ENCODE measurements around the gene KCTD16.

The KCTD16 gene

DNA sequence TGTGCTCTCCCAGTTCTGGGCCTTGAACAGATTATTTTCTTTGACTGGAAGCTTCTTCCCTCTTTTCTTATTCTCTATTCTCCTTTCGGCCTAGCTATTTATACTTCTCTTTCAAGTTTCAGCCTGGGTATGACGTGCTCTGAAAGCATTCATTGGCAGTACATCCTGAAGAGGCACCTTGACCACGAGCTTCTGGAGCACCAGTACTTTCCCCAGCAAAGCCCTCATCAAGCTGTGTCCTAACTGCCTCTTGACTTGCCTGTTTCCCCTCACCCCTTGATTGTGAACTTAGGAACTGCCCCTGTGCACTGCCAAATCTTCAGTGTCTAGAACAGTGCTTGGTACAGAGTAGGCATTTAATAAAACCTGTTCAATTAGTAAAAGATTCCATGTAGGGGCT, 154.9 kb downstream of the KCTD16 start:
- Histone ChIP-seq H3K9me3 (ENCODE audit: insufficient read depth, low read depth, low read length) (no peaks in the 10 kb centered on the region), H3K36me3 (ENCODE audit: insufficient read depth, low read depth, low read length) (no peaks in the 10 kb centered on the region), H3K9ac (ENCODE audit: low read depth, low read length) (no peak overlapping the region), H3K27ac (ENCODE audit: low read length) (no peak overlapping the region), H3K27me3 (ENCODE audit: insufficient read depth, low read length) (no peaks in the 10 kb centered on the region), H3K4me1 (ENCODE audit: insufficient read depth, low read length) (no peaks in the 10 kb centered on the region), H3K4me3 (ENCODE audit: low read length) (no peak overlapping the region)

DNA sequence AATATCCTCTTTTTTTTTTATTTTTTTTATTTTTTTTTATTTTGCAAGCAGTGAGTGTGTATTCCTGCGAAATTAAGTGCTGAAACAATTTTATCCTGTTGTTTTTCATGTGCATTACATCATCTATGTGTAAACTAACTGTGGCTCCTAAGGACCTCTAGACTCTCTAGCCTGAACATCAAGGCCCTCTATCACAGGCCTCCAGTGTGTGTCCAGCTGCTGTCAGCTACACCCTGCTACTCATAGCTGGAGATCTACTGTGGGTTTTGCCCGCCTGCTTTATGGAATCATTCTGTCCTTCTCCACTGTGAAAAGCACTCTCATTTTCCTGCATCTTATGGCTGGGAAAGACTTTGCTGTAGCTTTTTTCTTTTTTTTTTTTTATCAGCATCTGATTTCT, 157.8 kb downstream of the KCTD16 start:
- H3K27me3 ChIP-seq (ENCODE audit: insufficient read depth, low read length): no peaks in the 10 kb centered on the region
- H3K9me3 ChIP-seq (ENCODE audit: insufficient read depth, low read depth, low read length): no peaks in the 10 kb centered on the region
- H3K9ac ChIP-seq (ENCODE audit: low read depth, low read length): no peak overlapping the region
- no peak overlapping the region for H3K27ac ChIP-seq (ENCODE audit: low read length)
- H3K4me3 ChIP-seq (ENCODE audit: low read length): no peak overlapping the region
- no peaks in the 10 kb centered on the region for H3K4me1 ChIP-seq (ENCODE audit: insufficient read depth, low read length)
- H3K36me3 ChIP-seq (ENCODE audit: insufficient read depth, low read depth, low read length): no peaks in the 10 kb centered on the region

DNA sequence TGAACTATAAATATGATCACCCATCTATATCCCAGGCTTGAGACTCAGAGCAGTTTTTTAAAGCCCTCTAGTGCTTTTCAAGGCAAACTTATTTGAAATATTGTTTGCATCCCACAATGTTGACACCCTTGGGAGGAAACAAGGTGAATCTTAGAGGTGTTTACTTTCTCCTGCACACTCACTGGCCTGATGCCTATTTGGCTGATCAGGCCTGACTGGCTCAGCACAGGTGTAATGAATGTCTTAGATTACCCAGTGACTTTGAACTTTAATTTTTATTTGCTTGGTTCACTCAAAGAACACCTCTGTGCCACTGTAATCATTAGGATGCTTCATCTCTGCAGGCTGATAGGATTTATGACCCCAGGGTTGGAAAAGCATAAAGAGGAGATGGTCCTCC, 158.3 kb downstream of the KCTD16 start:
- Histone ChIP-seq H3K27ac (ENCODE audit: low read length) (no peak overlapping the region), H3K27me3 (ENCODE audit: insufficient read depth, low read length) (no peaks in the 10 kb centered on the region), H3K4me1 (ENCODE audit: insufficient read depth, low read length) (no peaks in the 10 kb centered on the region), H3K9me3 (ENCODE audit: insufficient read depth, low read depth, low read length) (no peaks in the 10 kb centered on the region), H3K9ac (ENCODE audit: low read depth, low read length) (no peak overlapping the region), H3K4me3 (ENCODE audit: low read length) (no peak overlapping the region), H3K36me3 (ENCODE audit: insufficient read depth, low read depth, low read length) (no peaks in the 10 kb centered on the region)

DNA sequence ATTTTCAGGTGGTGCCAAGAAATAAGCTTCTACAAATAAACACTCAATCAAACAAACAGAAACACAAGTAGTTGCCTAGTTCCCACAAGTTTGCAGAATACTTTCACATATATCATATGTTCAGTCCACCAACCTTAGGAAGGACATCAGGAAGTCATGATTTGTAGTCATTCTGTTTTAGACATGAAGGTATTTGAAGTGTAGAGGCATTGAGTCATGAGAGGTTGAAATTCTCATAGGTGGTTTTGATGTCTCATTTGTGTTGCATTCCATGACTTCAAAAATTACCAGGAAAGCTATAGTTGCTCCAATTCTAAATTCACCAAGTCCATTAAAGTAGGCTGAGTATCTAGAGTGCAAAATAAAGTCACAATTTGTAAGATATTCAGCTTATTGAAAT, 159.0 kb downstream of the KCTD16 start:
- Histone ChIP-seq H3K4me3 (ENCODE audit: low read length) (no peak overlapping the region), H3K4me1 (ENCODE audit: insufficient read depth, low read length) (no peaks in the 10 kb centered on the region), H3K9me3 (ENCODE audit: insufficient read depth, low read depth, low read length) (no peaks in the 10 kb centered on the region), H3K36me3 (ENCODE audit: insufficient read depth, low read depth, low read length) (no peaks in the 10 kb centered on the region), H3K9ac (ENCODE audit: low read depth, low read length) (no peak overlapping the region), H3K27me3 (ENCODE audit: insufficient read depth, low read length) (no peaks in the 10 kb centered on the region), H3K27ac (ENCODE audit: low read length) (no peak overlapping the region)

- no peak overlapping the region for H3K9ac ChIP-seq (ENCODE audit: low read depth, low read length)
- no peaks in the 10 kb centered on the region for H3K4me1 ChIP-seq (ENCODE audit: insufficient read depth, low read length)
- no peaks in the 10 kb centered on the region for H3K9me3 ChIP-seq (ENCODE audit: insufficient read depth, low read depth, low read length)
- H3K27ac ChIP-seq (ENCODE audit: low read length): no peak overlapping the region
- H3K27me3 ChIP-seq (ENCODE audit: insufficient read depth, low read length): no peaks in the 10 kb centered on the region
- no peaks in the 10 kb centered on the region for H3K36me3 ChIP-seq (ENCODE audit: insufficient read depth, low read depth, low read length)
- no peak overlapping the region for H3K4me3 ChIP-seq (ENCODE audit: low read length)
Measured at GRCh38 chr5:144331361-144331760, 160.7 kb downstream of the KCTD16 start.

GRCh38 chr5:144332265-144332664, 161.6 kb downstream of the KCTD16 start:
- H3K9ac ChIP-seq (ENCODE audit: low read depth, low read length): no peak overlapping the region
- H3K4me3 ChIP-seq (ENCODE audit: low read length): no peak overlapping the region
- H3K36me3 ChIP-seq (ENCODE audit: insufficient read depth, low read depth, low read length): no peaks in the 10 kb centered on the region
- no peak overlapping the region for H3K27ac ChIP-seq (ENCODE audit: low read length)
- no peaks in the 10 kb centered on the region for H3K4me1 ChIP-seq (ENCODE audit: insufficient read depth, low read length)
- no peaks in the 10 kb centered on the region for H3K9me3 ChIP-seq (ENCODE audit: insufficient read depth, low read depth, low read length)
- no peaks in the 10 kb centered on the region for H3K27me3 ChIP-seq (ENCODE audit: insufficient read depth, low read length)

DNA sequence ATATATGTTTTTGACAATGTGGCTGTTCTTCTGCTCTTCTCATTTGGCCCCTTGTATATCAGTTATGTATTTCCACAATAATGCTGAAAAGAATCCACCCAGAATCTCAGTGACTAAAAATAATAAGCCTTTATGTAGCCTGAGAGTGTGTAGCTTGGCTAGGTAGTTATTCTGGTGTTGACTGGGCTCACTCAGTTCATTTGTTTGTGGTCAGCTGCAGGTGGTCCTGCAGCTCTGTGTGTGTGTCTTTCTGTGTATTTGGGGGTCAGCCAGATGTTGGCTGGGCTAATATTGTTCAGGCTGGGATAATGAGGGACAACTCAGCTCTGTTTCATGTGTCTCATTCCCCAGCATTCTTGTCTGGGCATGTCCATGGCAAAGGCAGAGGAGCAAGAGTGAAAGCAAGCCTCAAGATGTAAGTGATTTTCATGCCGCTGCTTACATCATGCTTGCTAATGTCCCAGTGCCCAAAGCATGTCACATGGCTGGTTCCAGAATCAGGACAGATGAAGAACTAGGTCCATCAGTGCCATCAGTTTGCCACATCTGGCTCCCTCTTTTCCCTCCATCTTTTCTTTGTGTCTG, 162.8 kb downstream of the KCTD16 start:
- Histone ChIP-seq H3K4me1 (ENCODE audit: insufficient read depth, low read length) (no peaks in the 10 kb centered on the region), H3K27me3 (ENCODE audit: insufficient read depth, low read length) (no peaks in the 10 kb centered on the region), H3K27ac (ENCODE audit: low read length) (no peak overlapping the region), H3K36me3 (ENCODE audit: insufficient read depth, low read depth, low read length) (no peaks in the 10 kb centered on the region), H3K4me3 (ENCODE audit: low read length) (no peak overlapping the region), H3K9me3 (ENCODE audit: insufficient read depth, low read depth, low read length) (no peaks in the 10 kb centered on the region), H3K9ac (ENCODE audit: low read depth, low read length) (no peak overlapping the region)

- Histone ChIP-seq H3K36me3 (ENCODE audit: insufficient read depth, low read depth, low read length) (no peaks in the 10 kb centered on the region), H3K27me3 (ENCODE audit: insufficient read depth, low read length) (no peaks in the 10 kb centered on the region), H3K9me3 (ENCODE audit: insufficient read depth, low read depth, low read length) (no peaks in the 10 kb centered on the region), H3K4me1 (ENCODE audit: insufficient read depth, low read length) (no peaks in the 10 kb centered on the region), H3K4me3 (ENCODE audit: low read length) (no peak overlapping the region), H3K9ac (ENCODE audit: low read depth, low read length) (no peak overlapping the region), H3K27ac (ENCODE audit: low read length) (no peak overlapping the region)
Measured at GRCh38 chr5:144335561-144335960, 164.9 kb downstream of the KCTD16 start.

- no peaks in the 10 kb centered on the region for H3K36me3 ChIP-seq (ENCODE audit: insufficient read depth, low read depth, low read length)
- H3K9me3 ChIP-seq (ENCODE audit: insufficient read depth, low read depth, low read length): no peaks in the 10 kb centered on the region
- no peak overlapping the region for H3K27ac ChIP-seq (ENCODE audit: low read length)
- H3K9ac ChIP-seq (ENCODE audit: low read depth, low read length): no peak overlapping the region
- no peaks in the 10 kb centered on the region for H3K4me1 ChIP-seq (ENCODE audit: insufficient read depth, low read length)
- no peaks in the 10 kb centered on the region for H3K27me3 ChIP-seq (ENCODE audit: insufficient read depth, low read length)
- no peak overlapping the region for H3K4me3 ChIP-seq (ENCODE audit: low read length)
Measured at GRCh38 chr5:144336191-144336961, 165.7 kb downstream of the KCTD16 start.

DNA sequence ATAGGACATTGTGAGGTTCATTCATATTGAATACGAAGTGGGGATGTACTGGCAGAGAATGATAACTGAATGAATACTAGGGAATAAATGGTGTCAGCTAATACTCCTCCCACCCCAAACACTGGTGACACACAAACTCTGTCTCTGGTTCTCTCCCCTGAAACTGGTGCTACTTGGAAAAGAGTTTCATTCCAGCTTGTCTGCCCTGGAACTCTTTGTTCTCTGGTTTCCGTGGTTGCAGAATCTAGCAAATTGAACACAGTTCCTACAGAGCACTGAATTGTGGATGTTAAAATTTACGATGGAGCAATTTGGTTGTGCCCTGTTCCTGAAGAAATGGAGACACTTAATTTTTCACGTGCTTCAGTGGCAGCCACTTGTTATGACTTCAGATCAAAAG, 181.7 kb downstream of the KCTD16 start:
- Histone ChIP-seq H3K4me3 (ENCODE audit: low read length) (no peak overlapping the region), H3K4me1 (ENCODE audit: insufficient read depth, low read length) (peaks cover 18% of the 10 kb centered on the region; the same call in 1 of the 2 replicates), H3K36me3 (ENCODE audit: insufficient read depth, low read depth, low read length) (no peaks in the 10 kb centered on the region), H3K27ac (ENCODE audit: low read length) (no peak overlapping the region), H3K9me3 (ENCODE audit: insufficient read depth, low read depth, low read length) (no peaks in the 10 kb centered on the region), H3K9ac (ENCODE audit: low read depth, low read length) (no peak overlapping the region), H3K27me3 (ENCODE audit: insufficient read depth, low read length) (peaks cover 62% of the 10 kb centered on the region)

- no peaks in the 10 kb centered on the region for H3K9me3 ChIP-seq (ENCODE audit: insufficient read depth, low read depth, low read length)
- peaks cover 66% of the 10 kb centered on the region for H3K27me3 ChIP-seq (ENCODE audit: insufficient read depth, low read length)
- H3K4me3 ChIP-seq (ENCODE audit: low read length): no peak overlapping the region
- H3K9ac ChIP-seq (ENCODE audit: low read depth, low read length): no peak overlapping the region
- H3K36me3 ChIP-seq (ENCODE audit: insufficient read depth, low read depth, low read length): no peaks in the 10 kb centered on the region
- H3K27ac ChIP-seq (ENCODE audit: low read length): no peak overlapping the region
- H3K4me1 ChIP-seq (ENCODE audit: insufficient read depth, low read length): peaks cover 21% of the 10 kb centered on the region; the same call in 1 of the 2 replicates
Measured at GRCh38 chr5:144352732-144353317, 182.2 kb downstream of the KCTD16 start.

GRCh38 chr5:144356489-144356888, 185.8 kb downstream of the KCTD16 start:
- no peak overlapping the region for H3K27ac ChIP-seq (ENCODE audit: low read length)
- H3K27me3 ChIP-seq (ENCODE audit: insufficient read depth, low read length): peaks cover 84% of the 10 kb centered on the region
- H3K36me3 ChIP-seq (ENCODE audit: insufficient read depth, low read depth, low read length): no peaks in the 10 kb centered on the region
- H3K9ac ChIP-seq (ENCODE audit: low read depth, low read length): no peak overlapping the region
- no peaks in the 10 kb centered on the region for H3K9me3 ChIP-seq (ENCODE audit: insufficient read depth, low read depth, low read length)
- H3K4me1 ChIP-seq (ENCODE audit: insufficient read depth, low read length): peaks cover 21% of the 10 kb centered on the region; the same call in 1 of the 2 replicates
- H3K4me3 ChIP-seq (ENCODE audit: low read length): peak overlapping the region; percentile 32; the same call in 1 of the 2 replicates
